DMS53 treated with DMSO at 0.1 percent for 48 hours (cell line): Measurements from ENCODE around the gene PHC3.

Source experiments
- DNase-seq: peaks from one replicate; lab custom pipeline; 2025; ENCODE audit not compliant: unreplicated experiment; lab: John Stamatoyannopoulos, UW

The PHC3 gene

DNA sequence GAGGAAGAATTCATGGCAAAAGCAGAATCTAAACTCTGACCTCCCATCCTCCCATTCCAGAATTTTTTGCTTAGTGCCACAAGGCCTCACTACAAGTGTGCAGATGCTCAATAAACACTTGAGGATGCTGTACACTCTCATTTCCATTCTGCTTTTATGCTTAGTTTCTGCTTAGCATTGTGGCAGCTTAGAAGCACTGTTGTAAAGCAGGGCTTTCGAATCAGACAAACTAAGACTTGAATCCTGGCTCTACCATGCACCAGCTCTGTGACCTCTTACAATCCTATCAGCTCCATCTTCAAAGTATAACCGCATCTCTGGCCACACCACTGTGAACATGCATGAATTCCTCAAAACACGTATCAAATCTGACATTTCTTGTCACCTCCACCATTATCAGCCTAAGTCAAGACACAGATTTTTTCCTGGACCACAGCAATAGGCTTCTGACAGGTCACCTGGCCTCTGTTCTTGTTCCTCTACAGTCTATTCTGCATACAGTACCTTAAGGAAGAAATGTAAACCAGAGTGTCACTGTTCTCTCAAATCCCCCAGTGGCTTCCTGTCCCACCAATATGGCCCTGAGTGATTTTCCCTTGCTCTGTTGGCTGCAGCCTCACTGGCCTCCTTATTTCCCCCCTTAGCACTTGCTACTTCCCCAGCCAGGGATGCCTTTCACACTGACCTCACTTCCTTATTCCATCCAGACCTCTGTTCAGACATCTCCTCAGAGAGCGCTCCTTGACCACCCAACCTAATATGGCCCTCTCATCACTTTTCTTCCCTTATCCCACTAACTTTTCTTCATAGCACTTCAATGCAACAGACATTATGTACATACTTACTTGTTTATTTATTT lies 8.1 kb upstream of the PHC3 start:
- no peak for DNase-seq

DNA sequence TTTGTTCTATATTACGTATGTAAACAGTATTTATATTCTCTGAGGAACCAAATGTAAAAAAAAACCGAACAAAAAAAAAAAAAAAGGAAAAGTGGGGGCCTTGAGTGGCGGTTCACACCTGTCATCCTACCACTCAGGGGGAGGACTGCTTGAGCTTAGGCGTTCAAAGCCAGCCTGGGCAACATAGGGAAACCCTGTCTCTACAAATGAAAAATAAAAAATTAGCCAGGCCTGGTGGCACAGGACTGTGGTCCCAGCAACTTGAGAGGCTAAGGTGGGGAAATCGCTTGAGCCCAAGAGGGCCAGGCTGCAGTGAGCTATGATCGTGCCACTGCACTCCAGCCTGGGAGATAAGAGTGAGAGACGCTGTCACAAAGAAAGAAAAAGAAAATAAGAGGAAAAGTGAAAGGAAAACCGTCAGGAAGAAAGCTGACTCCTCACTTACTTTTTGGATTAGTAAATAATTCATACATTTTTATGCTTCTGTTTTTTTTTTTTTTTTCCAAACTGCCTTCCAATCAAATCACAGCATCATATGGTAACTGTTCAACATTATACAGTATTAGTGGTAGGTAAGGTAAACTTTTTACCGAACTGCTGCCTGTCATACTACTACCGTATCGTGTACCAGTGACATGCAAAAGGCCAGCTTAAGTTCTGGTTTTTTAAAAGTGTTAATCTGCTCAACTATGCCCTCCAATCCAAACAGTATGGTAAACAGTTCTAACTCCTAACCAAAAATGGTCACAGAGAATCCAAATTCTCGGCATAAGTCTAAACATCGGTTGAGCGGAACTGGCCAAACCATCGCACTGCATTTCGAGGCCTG lies 1.2 kb downstream of the PHC3 start:
- no peak for DNase-seq

DNA sequence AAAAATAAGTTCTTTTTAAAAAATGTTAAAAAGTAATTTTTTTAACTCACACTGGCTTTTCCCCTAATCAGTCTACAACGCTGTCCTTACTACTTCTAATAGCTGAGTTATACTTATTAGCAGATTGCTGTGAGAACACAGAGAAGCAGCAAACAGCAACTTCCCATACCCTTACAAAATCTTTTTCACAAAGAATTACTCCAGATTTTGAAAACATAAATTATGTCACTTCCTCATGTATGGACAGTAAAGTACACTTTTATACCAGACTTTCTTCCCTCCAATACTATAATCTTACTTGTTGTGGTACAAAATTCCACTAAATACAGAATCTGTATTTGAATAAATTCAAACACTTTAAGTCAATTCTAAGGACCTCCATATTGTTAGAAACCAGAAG lies 2.1 kb downstream of the PHC3 start:
- no peak for DNase-seq

DNA sequence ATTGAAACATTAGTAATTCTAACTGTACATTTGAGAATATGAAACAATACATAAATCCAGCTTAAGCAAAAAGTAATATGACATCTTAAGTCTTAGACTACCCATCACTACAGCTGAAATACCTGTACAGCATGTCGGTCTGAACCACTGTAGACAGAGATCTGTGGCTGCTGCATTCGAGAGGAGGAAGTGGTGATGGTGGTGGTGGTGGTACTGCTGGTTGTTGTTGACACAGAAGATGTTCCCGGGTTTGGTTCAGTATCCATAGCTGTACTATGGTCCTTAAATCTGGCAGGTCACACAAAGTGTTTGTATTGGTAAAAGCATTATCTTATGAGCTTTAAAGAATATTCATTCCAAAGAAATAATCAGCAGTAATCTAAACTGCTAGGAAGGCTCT lies 2.9 kb downstream of the PHC3 start:
- DNase-seq: no peak

DNA sequence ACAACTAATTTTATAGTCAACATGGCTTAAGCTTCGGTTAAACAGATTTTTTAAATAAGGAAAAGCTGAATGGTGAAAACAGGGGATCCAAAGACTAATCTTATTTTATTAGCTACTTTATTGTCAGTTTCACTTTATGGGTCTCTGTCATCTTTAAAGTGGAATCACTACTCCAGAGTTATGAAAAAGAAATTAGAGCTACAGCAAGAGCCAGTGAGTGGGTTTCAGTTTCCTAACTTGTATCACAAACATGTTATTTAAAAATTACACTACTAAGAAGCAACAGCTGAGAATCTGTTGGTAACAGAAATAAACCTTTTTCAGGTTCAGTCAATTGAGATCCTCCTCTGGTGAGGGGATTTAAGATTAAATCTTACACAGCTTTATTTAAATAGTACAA lies 10.0 kb downstream of the PHC3 start:
- no peak for DNase-seq

DNA sequence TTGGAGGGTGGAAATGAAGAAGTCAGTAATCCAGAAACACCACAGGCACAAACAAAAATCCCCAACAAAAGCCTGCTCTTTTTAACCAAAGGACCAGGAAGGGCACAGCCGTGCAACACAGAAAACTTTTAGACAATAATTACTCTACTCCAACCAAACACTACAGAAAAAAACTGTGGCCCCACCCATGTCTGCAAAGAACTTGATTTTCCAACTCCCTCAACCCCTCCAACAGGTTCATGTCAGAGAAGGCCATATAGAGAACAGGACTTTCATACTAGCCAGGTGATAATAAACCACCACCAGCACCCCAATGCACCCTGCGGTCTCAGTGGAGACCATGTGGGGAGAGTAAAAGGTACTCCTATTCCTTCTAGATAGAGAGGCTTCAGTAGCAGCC lies 16.8 kb downstream of the PHC3 start:
- DNase-seq: no peak

DNA sequence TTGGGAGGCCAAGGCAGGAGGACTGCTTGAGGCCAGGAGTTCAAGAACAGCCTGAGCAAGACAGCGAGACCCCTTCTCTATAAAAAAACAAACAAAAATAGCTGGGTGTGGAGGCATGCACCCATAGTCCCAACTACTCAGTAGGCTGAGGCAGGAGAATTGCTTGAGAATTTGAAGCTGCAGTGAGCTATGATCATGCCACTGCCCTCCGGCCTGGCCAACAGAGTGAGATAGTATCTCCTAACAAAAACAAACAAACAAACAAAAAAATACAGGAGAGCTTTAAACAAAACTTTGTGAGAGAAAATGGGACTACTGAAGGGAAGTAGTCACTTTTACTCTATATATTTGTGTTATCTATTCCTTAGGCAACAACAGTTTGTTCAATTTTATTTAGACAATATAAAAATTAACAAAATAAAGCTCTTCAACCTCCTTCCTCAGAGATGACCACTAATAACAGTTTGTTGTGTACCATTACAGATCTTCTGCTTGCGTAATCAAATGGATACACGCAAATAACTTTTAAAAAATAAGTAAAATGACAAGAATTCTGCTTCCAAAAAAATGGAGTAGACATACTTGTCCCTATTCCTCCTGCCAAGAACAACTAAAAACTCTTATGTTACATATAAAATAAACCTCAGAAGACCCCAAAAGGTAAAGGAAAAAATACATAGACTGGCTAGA lies 17.4 kb downstream of the PHC3 start:
- DNase-seq: no peak

DNA sequence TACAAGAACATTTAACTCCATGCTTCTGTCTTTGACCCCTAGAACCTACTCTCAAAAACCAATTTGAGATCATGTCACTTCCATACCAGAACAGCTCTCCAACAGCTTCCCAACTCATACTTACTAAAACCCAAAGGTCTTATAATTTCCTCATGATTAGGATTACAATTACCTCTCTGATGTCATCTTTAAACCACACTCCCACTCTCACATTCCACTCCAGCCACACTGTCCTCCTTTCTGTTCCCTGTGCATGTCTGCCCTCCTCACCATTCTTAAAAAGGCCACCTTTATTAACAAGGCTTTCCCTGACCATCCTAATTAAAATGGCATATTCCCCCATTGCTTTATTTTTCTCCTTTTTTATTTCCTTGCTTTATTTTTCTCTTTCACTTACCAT lies 18.9 kb downstream of the PHC3 start:
- no peak for DNase-seq

DNA sequence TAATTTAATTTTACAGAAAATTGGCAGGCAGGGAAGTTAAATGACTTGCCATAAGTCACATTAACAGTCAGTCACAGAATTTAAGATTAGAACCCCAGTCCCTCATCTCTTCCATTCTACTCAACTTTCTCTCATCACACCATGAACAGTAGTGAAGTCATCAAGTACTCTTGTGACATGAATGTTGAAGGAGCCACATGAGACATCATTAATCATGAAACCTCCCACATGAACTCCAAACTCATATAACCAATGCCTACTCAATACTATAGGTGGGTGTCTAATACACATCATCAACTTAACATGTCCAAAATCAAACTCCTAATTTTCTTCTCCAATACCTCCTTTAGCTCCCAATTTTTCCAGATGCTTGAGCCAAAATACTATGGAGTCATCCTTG lies 19.5 kb downstream of the PHC3 start:
- DNase-seq: no peak

DNA sequence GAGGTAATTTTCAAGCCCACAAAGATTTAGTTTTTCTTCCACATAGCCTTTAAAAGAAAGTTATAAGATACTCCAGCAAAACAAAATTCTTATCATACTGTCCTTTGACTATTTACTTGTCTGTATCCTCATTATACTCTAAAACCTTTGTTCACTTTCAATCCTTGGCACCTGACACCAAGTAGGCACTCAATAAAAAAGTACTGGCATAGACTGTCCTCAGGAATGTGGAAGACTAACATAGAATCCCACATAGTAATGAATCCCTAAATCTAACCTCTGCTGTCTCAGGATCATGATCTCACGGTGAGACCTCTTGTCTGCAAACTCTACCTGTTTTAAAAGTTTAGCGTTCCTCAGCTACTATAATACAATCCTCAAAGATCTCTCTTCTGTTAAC lies 21.6 kb downstream of the PHC3 start:
- no peak for DNase-seq

DNA sequence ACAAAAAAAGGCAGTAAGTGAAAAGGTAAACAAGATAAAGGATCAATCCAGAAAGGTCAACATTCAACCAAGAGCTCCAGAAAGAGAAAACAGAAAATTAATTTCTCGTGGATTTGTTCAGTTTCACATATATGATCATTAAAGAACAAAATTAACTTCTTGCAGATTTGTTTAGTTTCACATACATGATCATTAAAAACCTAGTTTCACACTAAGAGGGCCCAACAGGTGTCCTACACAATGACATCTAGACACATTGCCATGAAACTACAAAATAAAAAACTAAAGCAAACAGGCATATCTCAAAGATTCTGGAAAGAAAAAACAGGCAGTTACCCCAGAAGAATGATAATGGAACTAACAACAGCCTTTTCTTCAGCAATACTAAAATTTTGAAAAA lies 22.1 kb downstream of the PHC3 start:
- DNase-seq: no peak

DNA sequence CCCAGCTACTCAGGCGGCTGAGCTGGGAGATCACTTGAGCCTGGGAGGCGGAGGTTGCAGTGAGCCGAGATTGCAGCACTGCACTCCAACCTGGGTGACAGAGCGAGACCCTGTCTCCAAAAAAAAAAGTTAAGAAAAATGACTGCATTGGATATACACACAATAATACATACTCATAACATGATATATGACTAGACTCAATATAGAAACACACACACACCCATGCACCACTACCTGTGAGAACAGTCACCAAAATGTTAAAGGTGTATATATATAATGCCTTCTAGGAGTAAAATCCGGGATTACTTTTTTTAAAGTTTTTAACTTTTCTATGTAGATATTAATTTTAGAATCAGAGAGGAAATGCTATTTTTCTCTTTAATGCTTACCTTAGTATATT lies 25.9 kb downstream of the PHC3 start:
- DNase-seq: no peak

DNA sequence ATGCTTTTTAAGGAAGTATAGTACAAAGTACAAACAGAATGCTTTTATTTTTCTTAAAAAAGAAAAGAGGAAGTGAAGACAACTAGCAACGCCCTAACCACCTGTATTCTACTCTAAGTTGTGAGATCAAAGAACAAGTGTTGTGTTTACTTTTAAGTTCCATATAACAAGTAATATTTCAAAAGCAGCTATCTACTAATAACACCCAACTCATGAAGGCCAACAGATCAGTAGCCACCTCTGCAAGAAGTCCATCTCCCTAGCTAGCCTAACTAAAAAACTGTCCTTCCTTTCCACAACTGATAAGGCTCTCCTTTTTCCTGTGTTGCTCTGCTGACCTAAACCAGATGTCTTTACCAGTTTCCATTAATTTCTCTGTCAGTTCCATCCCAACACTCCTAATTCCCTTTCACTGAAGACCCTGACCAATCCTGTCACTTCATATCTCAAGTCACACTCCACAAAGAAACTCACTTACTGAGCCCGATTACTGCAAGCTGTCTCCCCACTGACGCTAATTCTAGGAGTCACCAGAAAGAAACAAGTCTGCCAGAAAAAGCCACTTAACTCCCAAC lies 26.9 kb downstream of the PHC3 start:
- DNase-seq: no peak

DNA sequence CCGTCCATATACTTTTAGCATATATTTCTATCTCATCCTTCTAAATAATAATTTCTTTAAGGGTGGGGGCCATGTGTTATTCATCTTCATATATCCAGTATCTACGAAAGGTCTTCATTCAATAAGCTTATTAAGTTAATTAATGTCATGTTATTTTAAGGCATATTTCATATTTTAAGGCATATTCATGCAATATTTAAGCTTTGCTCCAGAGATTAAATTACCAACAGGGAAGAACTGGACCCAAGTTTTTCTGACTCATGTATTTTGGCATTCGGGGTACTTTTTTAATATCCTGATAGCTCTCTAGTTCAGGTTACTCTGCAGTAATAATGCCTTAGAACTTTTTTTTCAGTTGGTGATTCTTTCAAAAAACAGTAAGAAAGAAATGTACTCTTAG lies 27.4 kb downstream of the PHC3 start:
- DNase-seq: no peak

DNA sequence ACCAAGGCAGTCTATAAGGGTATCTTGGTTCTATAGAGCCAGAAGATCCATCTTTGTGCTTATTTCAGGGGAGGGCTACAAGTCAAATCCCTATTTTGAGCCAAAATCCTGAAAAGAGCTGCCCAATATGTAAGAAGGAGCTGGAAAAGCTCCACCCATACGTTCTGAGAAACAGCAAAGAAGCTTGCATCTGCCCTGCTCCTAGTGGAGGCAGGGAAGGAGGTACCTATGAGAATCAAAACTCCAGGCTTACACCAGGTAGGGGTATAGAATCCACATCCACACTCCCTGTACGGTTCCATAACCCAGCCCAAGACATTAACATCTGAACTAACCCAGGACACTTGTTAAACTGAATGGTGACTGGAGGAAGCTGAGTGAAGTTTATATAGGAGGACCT lies 30.0 kb downstream of the PHC3 start:
- no peak for DNase-seq

DNA sequence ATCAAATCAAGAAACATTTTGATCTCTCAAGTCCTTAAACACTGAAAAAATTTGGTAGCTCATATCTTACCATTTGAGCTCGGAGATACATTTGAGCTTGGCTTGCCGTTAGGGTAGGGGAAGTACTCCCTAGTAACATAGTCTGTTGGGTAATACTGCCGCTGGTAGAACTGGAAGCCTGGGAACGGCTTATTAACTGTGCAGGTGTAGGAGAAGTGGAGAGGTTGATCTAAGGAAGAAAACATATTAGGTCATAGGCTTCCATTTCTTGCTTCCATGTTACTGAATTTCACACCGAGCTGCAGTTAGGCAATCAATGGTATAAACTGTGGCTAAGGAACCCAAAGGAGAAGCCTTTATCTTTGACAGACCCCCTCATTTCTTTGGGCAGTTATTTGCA lies 32.5 kb downstream of the PHC3 start:
- no peak for DNase-seq

DNA sequence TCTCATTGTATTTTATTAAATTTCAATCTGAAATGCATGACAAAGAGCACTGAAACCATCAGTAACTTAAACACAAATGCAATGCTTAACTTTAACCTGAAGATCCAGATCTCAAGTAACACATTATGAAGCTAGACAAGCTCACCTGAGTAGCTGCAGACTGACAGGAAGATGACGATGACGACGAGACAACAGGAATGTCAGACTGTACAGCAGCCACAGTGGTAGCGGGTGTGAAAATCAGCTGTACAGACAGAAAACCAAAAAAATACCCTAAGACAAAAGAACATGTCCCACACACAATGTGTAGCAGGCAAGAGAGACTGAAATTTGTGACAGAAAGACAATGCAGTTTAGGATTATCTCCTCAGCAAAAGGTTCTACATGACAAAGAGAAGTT lies 36.3 kb downstream of the PHC3 start:
- DNase-seq: no peak

DNA sequence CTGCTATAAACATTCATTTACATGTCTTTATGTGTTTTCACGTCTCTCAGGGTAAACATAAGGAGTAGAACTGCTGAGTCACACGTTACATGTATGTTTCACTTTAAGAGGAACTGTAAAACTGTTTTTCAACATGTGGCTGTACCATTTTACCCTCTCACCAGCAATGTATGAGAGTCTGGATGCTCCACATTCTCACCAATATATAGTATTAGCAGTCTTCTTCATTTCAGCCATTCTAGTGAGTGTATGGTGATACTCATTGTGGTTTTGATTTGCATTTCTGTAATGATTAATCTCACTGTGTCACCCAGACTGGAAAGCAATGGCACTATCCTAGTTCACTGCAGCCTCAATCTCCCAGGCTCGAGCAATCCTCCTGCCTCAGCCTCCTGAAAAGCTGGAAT lies 37.1 kb downstream of the PHC3 start:
- DNase-seq: no peak

DNA sequence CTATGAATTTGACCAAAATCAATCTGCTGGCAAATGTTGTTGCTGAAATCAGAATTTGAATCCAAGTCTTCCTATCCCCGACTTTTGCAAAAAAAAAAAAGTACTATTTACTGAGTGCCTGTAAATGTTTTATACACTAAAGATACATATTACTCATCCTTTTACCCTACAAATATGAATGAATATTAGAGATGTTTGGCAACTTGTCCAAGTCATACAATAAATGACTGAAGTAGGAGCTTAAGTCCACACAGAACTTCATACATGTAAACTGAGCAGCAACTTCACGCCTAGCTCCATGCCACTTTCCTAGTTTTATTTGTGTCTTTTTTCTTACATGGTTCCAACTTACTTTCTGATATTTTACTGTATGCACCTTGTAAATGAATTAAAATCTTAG lies 39.2 kb downstream of the PHC3 start:
- no peak for DNase-seq

DNA sequence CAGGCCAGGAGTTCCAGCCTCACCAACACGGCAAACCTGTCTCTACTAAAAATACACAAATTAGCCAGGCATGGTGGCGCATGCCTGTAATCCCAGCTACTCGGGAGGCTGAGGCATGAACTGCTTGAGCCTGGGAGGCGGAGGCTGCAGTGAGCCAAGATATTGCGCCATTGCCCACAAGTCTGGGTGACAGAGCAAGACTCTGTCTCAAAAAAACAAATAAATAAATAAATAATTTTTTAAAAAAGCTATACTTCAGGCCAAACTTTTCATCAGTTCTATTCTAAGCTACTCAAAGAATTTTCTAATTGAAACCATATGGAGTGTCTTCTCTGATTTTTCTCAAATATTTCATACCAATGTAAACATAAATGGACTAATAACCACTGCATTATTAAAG lies 43.5 kb downstream of the PHC3 start:
- DNase-seq: no peak

DNA sequence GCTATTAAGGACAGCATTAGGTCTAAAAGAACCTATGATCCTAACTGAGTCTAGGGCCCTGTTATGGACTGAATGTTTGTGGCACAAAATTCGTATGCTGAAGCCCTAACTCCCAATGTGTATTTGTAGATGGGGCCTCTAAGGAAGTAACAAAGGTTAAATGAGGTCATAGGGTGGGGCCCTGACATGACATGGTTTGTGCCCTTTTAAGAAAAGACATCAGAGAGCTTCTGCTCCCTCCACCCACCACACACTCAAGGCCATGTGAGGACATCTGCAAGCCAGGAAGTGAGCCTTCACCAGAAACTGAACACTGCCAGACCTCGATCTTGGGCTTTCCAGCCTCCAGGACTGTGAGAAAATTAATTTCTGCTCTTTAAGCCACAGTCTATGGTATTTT lies 49.2 kb downstream of the PHC3 start:
- DNase-seq: no peak

DNA sequence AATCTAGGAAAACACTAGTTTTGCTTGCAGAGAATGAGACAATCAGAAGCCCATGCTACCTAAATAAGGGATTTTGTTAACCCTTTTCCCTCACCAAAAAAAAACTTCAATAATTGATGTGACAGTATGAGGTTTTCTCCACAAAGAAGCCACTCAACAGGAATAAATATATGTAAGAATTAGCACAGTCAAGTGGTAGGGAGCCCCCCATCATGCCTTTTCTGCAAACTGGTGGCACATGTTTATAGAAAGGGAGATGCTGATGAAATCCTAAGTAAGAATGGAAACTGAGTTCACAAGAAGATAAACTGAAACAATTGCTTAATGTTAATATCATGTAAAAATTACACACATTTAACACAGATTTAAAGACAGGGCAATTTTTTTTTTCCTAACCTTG lies 51.0 kb downstream of the PHC3 start:
- DNase-seq: no peak
